CD14-positive monocyte (primary cell): ENCODE measurements around the gene MEGF8. TPM values are rescaled to one million over a fixed set of nuclear protein-coding genes. Genes with fewer than 3 reads are reported as not detected.

Experiments used
- DNase-seq, 3 donors: peaks; one replicate each; pipeline ENCODE4 v3.0.0-alpha.2; 2011 to 2022
- H2AFZ ChIP-seq: 2 replicates; pipeline ENCODE4 v1.6.0; 2012; ENCODE audit warnings: mild to moderate bottlenecking, low read depth, low read length, inconsistent platforms; ENCODE audit not compliant: insufficient read depth, poor library complexity, severe bottlenecking
- H3K27ac ChIP-seq, 2 donors: 1 replicate in 1 of 2; 2 replicates in 1 of 2; pipeline ENCODE4 v1.5.1; 2012 to 2013; ENCODE audit warnings: low read length in 2 of 2, control low read depth in 1 of 2, inconsistent platforms in 1 of 2, low read depth in 1 of 2, mild to moderate bottlenecking in 1 of 2
- H3K27me3 ChIP-seq, 2 donors: one replicate each; pipeline versions ENCODE4 v1.6.0 to v1.6.1; 2011 to 2013; ENCODE audit warnings: low read length in 2 of 2; ENCODE audit not compliant: control insufficient read depth in 2 of 2, insufficient read depth in 2 of 2
- H3K36me3 ChIP-seq, 2 donors: replicated peaks in 1 of 2; 1 replicate in 1 of 2; 2 replicates in 1 of 2; pipeline versions ENCODE4 v1.5.1 to v1.6.1; 2012 to 2013; ENCODE audit warnings: low read length in 2 of 2, control low read depth in 1 of 2, inconsistent platforms in 1 of 2, mild to moderate bottlenecking in 1 of 2; ENCODE audit not compliant: insufficient read depth in 2 of 2, control insufficient read depth in 1 of 2
- H3K4me1 ChIP-seq, 2 donors: 1 replicate in 1 of 2; 2 replicates in 1 of 2; pipeline versions ENCODE4 v1.5.1 to v1.6.1; 2012 to 2013; ENCODE audit warnings: low read length in 2 of 2, control low read depth in 1 of 2, inconsistent platforms in 1 of 2, mild to moderate bottlenecking in 1 of 2, moderate library complexity in 1 of 2; ENCODE audit not compliant: insufficient read depth in 2 of 2, control insufficient read depth in 1 of 2
- H3K4me2 ChIP-seq: replicated peaks from 2 replicates; pipeline ENCODE3; 2012; ENCODE audit warnings: low read length, moderate library complexity, mild to moderate bottlenecking; ENCODE audit not compliant: poor library complexity, severe bottlenecking; ENCODE audit errors: extremely low read depth
- H3K4me3 ChIP-seq, 3 experiments: fragments of 200-600 bp in 1 of 3; sonication (generic) in 1 of 3; replicated peaks in 1 of 3; 1 replicate in 2 of 3; 2 replicates in 1 of 3; pipeline ENCODE4 v1.5.1; 2011 to 2013; ENCODE audit warnings: low read length in 3 of 3, mild to moderate bottlenecking in 3 of 3, control low read depth in 2 of 3, low read depth in 2 of 3, inconsistent platforms in 1 of 3, moderate library complexity in 1 of 3
- H3K79me2 ChIP-seq: 2 replicates; pipeline ENCODE4 v1.6.0; 2012; ENCODE audit warnings: mild to moderate bottlenecking, control low read depth, inconsistent platforms, low read length, moderate library complexity; ENCODE audit not compliant: insufficient read depth
- H3K9ac ChIP-seq: 2 replicates; pipeline ENCODE4 v1.6.0; 2017; ENCODE audit warnings: low read length, mild to moderate bottlenecking; ENCODE audit not compliant: insufficient read depth, poor library complexity, severe bottlenecking
- H3K9me3 ChIP-seq, 2 donors: replicated peaks in 1 of 2; 1 replicate in 1 of 2; 2 replicates in 1 of 2; pipeline versions ENCODE4 v1.5.1 to v1.6.1; 2012 to 2013; ENCODE audit warnings: low read length in 2 of 2, control low read depth in 1 of 2; ENCODE audit not compliant: control insufficient read depth in 1 of 2, insufficient read depth in 1 of 2
- H4K20me1 ChIP-seq: 2 replicates; pipeline ENCODE4 v1.6.0; 2012; ENCODE audit warnings: mild to moderate bottlenecking, low read length, control low read depth, moderate library complexity; ENCODE audit not compliant: insufficient read depth
- H3K27ac Mint-ChIP-seq, 7 donors: one replicate each; pipeline ENCODE4 v1.8.0; 2020; ENCODE audit warnings: mild to moderate bottlenecking in 7 of 7, mixed read lengths in 7 of 7, moderate library complexity in 6 of 7, inconsistent platforms in 2 of 7
- H3K27me3 Mint-ChIP-seq, 3 donors: one replicate each; pipeline ENCODE4 v1.8.0; 2021 to 2022; ENCODE audit warnings: low read depth in 3 of 3, mild to moderate bottlenecking in 3 of 3, mixed read lengths in 3 of 3, moderate library complexity in 3 of 3, inconsistent platforms in 1 of 3
- H3K36me3 Mint-ChIP-seq, 2 donors: one replicate each; pipeline ENCODE4 v1.8.0; 2020; ENCODE audit warnings: mixed read lengths in 2 of 2, inconsistent platforms in 1 of 2, mild to moderate bottlenecking in 1 of 2
- H3K4me1 Mint-ChIP-seq: one replicate; pipeline ENCODE4 v1.8.0; 2020; ENCODE audit warnings: mild to moderate bottlenecking, mixed read lengths
- H3K4me3 Mint-ChIP-seq, 2 donors: one replicate each; pipeline ENCODE4 v1.8.0; 2020; ENCODE audit warnings: mild to moderate bottlenecking in 2 of 2, mixed read lengths in 2 of 2, moderate library complexity in 1 of 2
- H3K9me3 Mint-ChIP-seq, 7 donors: one replicate each; pipeline ENCODE4 v1.8.0; 2020 to 2022; ENCODE audit warnings: mixed read lengths in 7 of 7, mild to moderate bottlenecking in 6 of 7, moderate library complexity in 6 of 7, inconsistent platforms in 2 of 7
- WGBS: methylation state at CpG from one replicate; pipeline ENCODE4 v1.1.5; 2013; ENCODE audit warnings: missing lambda C conversion rate; ENCODE audit not compliant: insufficient coverage; 5-methylcytosine and 5-hydroxymethylcytosine counted together
- intact Hi-C, 2 donors: fragments of 100-400 bp; cut with micrococcal nuclease; formaldehyde crosslinking; loops; one replicate each; pipeline versions ENCODE4 v1.15.0 to v1.15.1; 2023
- polyA plus RNA-seq, 3 donors: library from polyadenylated mRNA; depleted of rRNA in 1 of 3; unstranded in 2 of 3; stranded (reverse) in 1 of 3; fragments of 300-500 nt in 2 of 3; fragments of >200 nt in 1 of 3; fragmentation: Illumina TruSeq in 2 of 3; gene quantifications; 1 replicate in 2 of 3; 2 replicates in 1 of 3; pipeline ENCODE4 v1.2.3, GENCODE V29; 2012 to 2021
- TF ChIP-seq, protein P1 (sequence below): fragments of 200-600 bp; IDR thresholded peaks from one replicate; pipeline ENCODE4 v1.8.0; 2022; ENCODE audit warnings: antibody characterized with exemption, mild to moderate bottlenecking

MEGF8 gene
- polyA plus RNA-seq, 3 donors, result 0.15 to 2.7 (median 0.27) TPM

DNA sequence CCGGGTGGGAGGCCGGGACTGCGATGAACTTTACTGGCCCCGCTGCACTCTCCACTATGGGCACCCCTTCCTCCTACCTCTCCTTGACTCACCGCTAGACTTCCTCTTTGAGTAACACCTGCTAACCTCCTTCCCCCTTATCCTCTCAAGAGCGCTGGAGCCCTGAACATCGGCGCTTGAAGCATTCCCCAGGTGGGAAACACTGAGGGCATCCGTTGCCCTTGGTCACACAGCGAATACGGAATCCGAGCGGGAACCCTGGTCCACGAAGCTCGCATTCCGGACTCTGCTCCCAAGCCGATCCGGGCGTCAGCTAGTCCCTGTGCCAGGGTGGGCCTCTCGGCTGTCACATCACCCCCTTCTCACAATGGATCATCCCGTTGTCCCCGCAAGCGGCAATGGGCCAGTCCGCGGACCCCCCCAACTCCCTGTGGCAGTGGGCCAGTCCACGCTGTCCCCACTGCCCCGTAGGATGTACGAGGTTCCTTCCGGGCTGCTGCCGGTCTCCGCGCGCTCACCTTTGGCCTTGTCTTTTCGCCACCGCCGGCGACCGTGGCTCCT lies 97.5 kb downstream of the MEGF8 start:
- H3K9me3 ChIP-seq, result no peaks in the 10 kb centered on the region
- peak overlapping the region; percentile 21 to 74 (median 63) for H3K4me3 ChIP-seq
- peak overlapping the region; percentile 82 to 92 for H3K4me3 Mint-ChIP-seq
- peak overlapping the region; percentile 81 for H2AFZ ChIP-seq
- DNase-seq, result peak in 2 of 3 donors; percentile 11 to 42
- no peaks in the 10 kb centered on the region for H3K36me3 ChIP-seq
- peaks cover 39 to 55% (median 40%) of the 10 kb centered on the region in 3 donors for H3K27me3 Mint-ChIP-seq
- H3K27me3 ChIP-seq, result peaks cover 0 to 34% of the 10 kb centered on the region in 2 donors
- no peak overlapping the region for H3K27ac ChIP-seq
- no peaks in the 10 kb centered on the region for H3K79me2 ChIP-seq
- intact Hi-C loops, result no loop called here
- H3K9me3 Mint-ChIP-seq, result peaks cover 0 to 17% (median 6%) of the 10 kb centered on the region in 7 donors
- peak overlapping the region; percentile 29 for H3K9ac ChIP-seq
- WGBS, result 0% methylated on average over 35 of the region's 38 CpGs
- H3K4me2 ChIP-seq, result peak overlapping the region; percentile 81
- peaks cover 23 to 37% of the 10 kb centered on the region in 2 donors for H3K4me1 ChIP-seq
- TF ChIP-seq, protein P1, sequence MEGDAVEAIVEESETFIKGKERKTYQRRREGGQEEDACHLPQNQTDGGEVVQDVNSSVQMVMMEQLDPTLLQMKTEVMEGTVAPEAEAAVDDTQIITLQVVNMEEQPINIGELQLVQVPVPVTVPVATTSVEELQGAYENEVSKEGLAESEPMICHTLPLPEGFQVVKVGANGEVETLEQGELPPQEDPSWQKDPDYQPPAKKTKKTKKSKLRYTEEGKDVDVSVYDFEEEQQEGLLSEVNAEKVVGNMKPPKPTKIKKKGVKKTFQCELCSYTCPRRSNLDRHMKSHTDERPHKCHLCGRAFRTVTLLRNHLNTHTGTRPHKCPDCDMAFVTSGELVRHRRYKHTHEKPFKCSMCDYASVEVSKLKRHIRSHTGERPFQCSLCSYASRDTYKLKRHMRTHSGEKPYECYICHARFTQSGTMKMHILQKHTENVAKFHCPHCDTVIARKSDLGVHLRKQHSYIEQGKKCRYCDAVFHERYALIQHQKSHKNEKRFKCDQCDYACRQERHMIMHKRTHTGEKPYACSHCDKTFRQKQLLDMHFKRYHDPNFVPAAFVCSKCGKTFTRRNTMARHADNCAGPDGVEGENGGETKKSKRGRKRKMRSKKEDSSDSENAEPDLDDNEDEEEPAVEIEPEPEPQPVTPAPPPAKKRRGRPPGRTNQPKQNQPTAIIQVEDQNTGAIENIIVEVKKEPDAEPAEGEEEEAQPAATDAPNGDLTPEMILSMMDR, result no peak
- no peaks in the 10 kb centered on the region for H4K20me1 ChIP-seq
- no peak overlapping the region for H3K27ac Mint-ChIP-seq
- H3K4me1 Mint-ChIP-seq, result peaks cover 38% of the 10 kb centered on the region
- peaks cover 0 to 2% of the 10 kb centered on the region in 2 donors for H3K36me3 Mint-ChIP-seq

- intact Hi-C loops, result no loop called here
- H3K4me1 ChIP-seq, result peaks cover 23 to 37% of the 10 kb centered on the region in 2 donors
- peak; percentile 71 to 79 (median 72) for DNase-seq
These were observed 98.3 kb downstream of the MEGF8 start for GRCh38 chr19:42423462-42424344.

More at GRCh38 chr19:42423462-42424344, 98.3 kb downstream of the MEGF8 start:
- TF ChIP-seq, protein P1, result no peak
- Histone ChIP-seq H3K4me3 (peak overlapping the region; percentile 21 to 74 (median 63)), H3K27me3 (peaks cover 0 to 34% of the 10 kb centered on the region in 2 donors), H4K20me1 (no peaks in the 10 kb centered on the region), H3K4me2 (peak overlapping the region; percentile 81), H2AFZ (peak overlapping the region; percentile 81), H3K36me3 (no peaks in the 10 kb centered on the region), H3K9ac (peak overlapping the region; percentile 29), H3K79me2 (no peaks in the 10 kb centered on the region), H3K27ac (no peak overlapping the region), H3K9me3 (no peaks in the 10 kb centered on the region)
- 4% methylated on average over 51 of the region's 65 CpGs for WGBS
- H3K9me3 Mint-ChIP-seq, result peaks cover 0 to 17% (median 6%) of the 10 kb centered on the region in 7 donors
- peak overlapping the region; percentile 82 to 92 for H3K4me3 Mint-ChIP-seq
- peaks cover 39 to 56% (median 41%) of the 10 kb centered on the region in 3 donors for H3K27me3 Mint-ChIP-seq
- H3K4me1 Mint-ChIP-seq, result peaks cover 38% of the 10 kb centered on the region
- H3K27ac Mint-ChIP-seq, result peak overlapping the region in 1 of 7 donors; percentile 58
- peaks cover 0 to 2% of the 10 kb centered on the region in 2 donors for H3K36me3 Mint-ChIP-seq
